Mesenchymal stem cell (in vitro differentiated cells and primary cell): Measurements from ENCODE around the gene SASH1.

Source experiments
- DNase-seq: peaks from one replicate; pipeline ENCODE4 v3.0.0-alpha.2; 2013
- H2AFZ ChIP-seq: one replicate; pipeline ENCODE4 v1.6.1; 2013; ENCODE audit warnings: low read depth, mild to moderate bottlenecking, control low read depth, inconsistent platforms, low read length, moderate library complexity
- H2AK5ac ChIP-seq: 2 replicates; pipeline ENCODE4 v1.6.1; 2013; ENCODE audit warnings: low read length, moderate library complexity, mild to moderate bottlenecking, inconsistent platforms; ENCODE audit not compliant: severe bottlenecking
- H2BK120ac ChIP-seq: one replicate; pipeline ENCODE4 v1.6.1; 2013; ENCODE audit warnings: low read depth, mild to moderate bottlenecking, inconsistent platforms, low read length, moderate library complexity
- H2BK12ac ChIP-seq, 2 experiments: one replicate each; pipeline ENCODE4 v1.6.1; 2013; ENCODE audit warnings: inconsistent platforms in 2 of 2, low read length in 2 of 2, mild to moderate bottlenecking in 2 of 2, moderate library complexity in 2 of 2, control low read depth in 1 of 2
- H2BK15ac ChIP-seq: one replicate; pipeline ENCODE4 v1.6.1; 2013; ENCODE audit warnings: mild to moderate bottlenecking, low read depth, inconsistent platforms; ENCODE audit not compliant: poor library complexity, severe bottlenecking
- H2BK5ac ChIP-seq: 2 replicates; pipeline ENCODE4 v1.6.1; 2013; ENCODE audit warnings: low read depth, mild to moderate bottlenecking, low read length, control low read depth, inconsistent platforms; ENCODE audit not compliant: poor library complexity, severe bottlenecking
- H3K14ac ChIP-seq, 2 experiments: one replicate each; pipeline ENCODE4 v1.6.1; 2013; ENCODE audit warnings: inconsistent platforms in 2 of 2, low read length in 2 of 2, control low read depth in 1 of 2, mild to moderate bottlenecking in 1 of 2, moderate library complexity in 1 of 2
- H3K18ac ChIP-seq, 2 experiments: one replicate each; pipeline ENCODE4 v1.6.1; 2013; ENCODE audit warnings: inconsistent platforms in 2 of 2, low read length in 2 of 2, control low read depth in 1 of 2, low read depth in 1 of 2, mild to moderate bottlenecking in 1 of 2
- H3K23ac ChIP-seq, 2 experiments: one replicate each; pipeline ENCODE4 v1.6.1; 2013; ENCODE audit warnings: inconsistent platforms in 2 of 2, low read length in 2 of 2, mild to moderate bottlenecking in 2 of 2, moderate library complexity in 2 of 2, control low read depth in 1 of 2
- H3K27ac ChIP-seq: 2 replicates; pipeline ENCODE4 v1.5.1; 2013; ENCODE audit warnings: mild to moderate bottlenecking, moderate library complexity, low read length, control low read depth, inconsistent platforms; ENCODE audit not compliant: poor library complexity, severe bottlenecking
- H3K27me3 ChIP-seq, 2 experiments: 2 replicates each; pipeline versions ENCODE4 v1.6.1 to v1.7.0; 2013; ENCODE audit warnings: low read length in 2 of 2, mild to moderate bottlenecking in 2 of 2, moderate library complexity in 2 of 2, control low read depth in 1 of 2, inconsistent platforms in 1 of 2; ENCODE audit not compliant: control insufficient read depth in 1 of 2, insufficient read depth in 1 of 2
- H3K36me3 ChIP-seq, 2 experiments: 2 replicates each; pipeline versions ENCODE4 v1.6.1 to v1.7.0; 2013; ENCODE audit warnings: low read length in 2 of 2, control low read depth in 1 of 2, inconsistent platforms in 1 of 2, low read depth in 1 of 2, mild to moderate bottlenecking in 1 of 2; ENCODE audit not compliant: insufficient read depth in 2 of 2, control insufficient read depth in 1 of 2
- H3K4ac ChIP-seq, 2 experiments: one replicate each; pipeline ENCODE4 v1.6.1; 2013; ENCODE audit warnings: inconsistent platforms in 2 of 2, low read length in 2 of 2, mild to moderate bottlenecking in 2 of 2, moderate library complexity in 2 of 2, control low read depth in 1 of 2, low read depth in 1 of 2
- H3K4me1 ChIP-seq: 2 replicates; pipeline ENCODE4 v1.6.1; 2013; ENCODE audit warnings: low read depth, low read length, control low read depth; ENCODE audit not compliant: control insufficient read depth, insufficient read depth
- H3K4me2 ChIP-seq: 2 replicates; pipeline ENCODE4 v1.6.1; 2013; ENCODE audit warnings: low read length, mild to moderate bottlenecking, inconsistent platforms; ENCODE audit not compliant: poor library complexity, severe bottlenecking
- H3K4me3 ChIP-seq, 2 experiments: 2 replicates each; pipeline versions ENCODE4 v1.5.1 to v1.7.0; 2013; ENCODE audit warnings: low read length in 2 of 2, mild to moderate bottlenecking in 2 of 2, control low read depth in 1 of 2, low read depth in 1 of 2; ENCODE audit not compliant: insufficient read depth in 1 of 2
- H3K79me1 ChIP-seq: replicated peaks from 2 replicates; pipeline ENCODE4 v1.6.1; 2013; ENCODE audit warnings: mild to moderate bottlenecking, control low read depth, low read length, inconsistent platforms; ENCODE audit not compliant: poor library complexity, severe bottlenecking
- H3K9ac ChIP-seq: 2 replicates; pipeline ENCODE4 v1.7.0; 2013; ENCODE audit warnings: mild to moderate bottlenecking, low read length, moderate library complexity
- H3K9me3 ChIP-seq: 2 replicates; pipeline ENCODE4 v1.7.0; 2013; ENCODE audit warnings: mild to moderate bottlenecking, low read length; ENCODE audit not compliant: control insufficient read depth
- H4K8ac ChIP-seq: one replicate; pipeline ENCODE4 v1.6.1; 2013; ENCODE audit warnings: inconsistent platforms, mild to moderate bottlenecking, low read length, moderate library complexity
- H4K91ac ChIP-seq: one replicate; pipeline ENCODE4 v1.6.1; 2013; ENCODE audit warnings: mild to moderate bottlenecking, low read length, inconsistent platforms
- WGBS: methylation state at CpG from one replicate; pipeline ENCODE4 v1.1.7; 2013; ENCODE audit warnings: mixed read lengths; 5-methylcytosine and 5-hydroxymethylcytosine counted together

Gene SASH1

GRCh38 chr6:148509800-148510581, 167.4 kb downstream of the SASH1 start:
- peak overlapping the region in 1 of 2 experiments; percentile 94 for H3K4me3 ChIP-seq
- peak overlapping the region; percentile 98 for H3K9ac ChIP-seq
- H3K36me3 ChIP-seq: peaks cover 0 to 21% of the 10 kb centered on the region in 2 experiments
- H2BK15ac ChIP-seq: no peak overlapping the region
- no peak overlapping the region for H2AK5ac ChIP-seq
- H2BK5ac ChIP-seq: no peak overlapping the region
- H3K4me2 ChIP-seq: peak overlapping the region; percentile 81
- no peak overlapping the region for H3K4ac ChIP-seq
- no peak overlapping the region for H2BK120ac ChIP-seq
- peaks cover 18% of the 10 kb centered on the region for H3K79me1 ChIP-seq
- H4K91ac ChIP-seq: no peak overlapping the region
- no peak overlapping the region for H2AFZ ChIP-seq
- 38% methylated on average over 5 of the region's 6 CpGs for WGBS
- peak overlapping the region; percentile 93 for H3K27ac ChIP-seq
- H3K23ac ChIP-seq: no peak overlapping the region
- H3K4me1 ChIP-seq: peaks cover 7% of the 10 kb centered on the region
- peak; percentile 99 for DNase-seq
- H3K18ac ChIP-seq: peak overlapping the region in 1 of 2 experiments; percentile 96
- no peaks in the 10 kb centered on the region for H3K9me3 ChIP-seq
- no peak overlapping the region for H3K14ac ChIP-seq
- H3K27me3 ChIP-seq: no peaks in the 10 kb centered on the region
- H4K8ac ChIP-seq: no peak overlapping the region
- peak overlapping the region in 1 of 2 experiments; percentile 86 for H2BK12ac ChIP-seq

- Histone ChIP-seq H3K23ac (no peak overlapping the region), H4K91ac (peak overlapping the region; percentile 74), H2BK120ac (no peak overlapping the region), H3K14ac (peak overlapping the region in 1 of 2 experiments; percentile 6), H3K27ac (no peak overlapping the region), H2AFZ (no peak overlapping the region), H3K18ac (peak overlapping the region; percentile 31 to 67), H3K36me3 (peaks cover 9 to 47% of the 10 kb centered on the region in 2 experiments), H2BK15ac (peak overlapping the region; percentile 49), H3K4me3 (peak overlapping the region in 1 of 2 experiments; percentile 74), H3K9ac (peak overlapping the region; percentile 95), H2AK5ac (no peak overlapping the region), H4K8ac (peak overlapping the region; percentile 35), H3K4ac (peak overlapping the region in 1 of 2 experiments; percentile 47), H3K79me1 (peaks cover 21% of the 10 kb centered on the region), H3K4me1 (peaks cover 7% of the 10 kb centered on the region), H3K9me3 (no peaks in the 10 kb centered on the region), H3K27me3 (no peaks in the 10 kb centered on the region), H2BK12ac (peak overlapping the region in 1 of 2 experiments; percentile 53), H3K4me2 (no peak overlapping the region), H2BK5ac (no peak overlapping the region)
- peak; percentile 78 for DNase-seq
- 89% methylated on average over 14 of the region's 14 CpGs for WGBS
Measured at GRCh38 chr6:148513145-148514071, 170.8 kb downstream of the SASH1 start.

GRCh38 chr6:148514091-148514845, 171.6 kb downstream of the SASH1 start:
- Histone ChIP-seq H2BK15ac (peak overlapping the region; percentile 49), H3K14ac (peak overlapping the region in 1 of 2 experiments; percentile 6), H2BK12ac (peak overlapping the region in 1 of 2 experiments; percentile 25), H2AFZ (no peak overlapping the region), H3K9ac (peak overlapping the region; percentile 95), H2BK5ac (no peak overlapping the region), H2BK120ac (no peak overlapping the region), H3K4me3 (peak overlapping the region in 1 of 2 experiments; percentile 74), H3K18ac (peak overlapping the region; percentile 31 to 67), H3K27ac (no peak overlapping the region), H3K4ac (peak overlapping the region in 1 of 2 experiments; percentile 47), H2AK5ac (no peak overlapping the region), H3K4me2 (no peak overlapping the region), H4K8ac (peak overlapping the region; percentile 35), H3K4me1 (peaks cover 4% of the 10 kb centered on the region), H3K23ac (no peak overlapping the region), H3K9me3 (no peaks in the 10 kb centered on the region), H3K27me3 (no peaks in the 10 kb centered on the region), H3K36me3 (peaks cover 9 to 54% of the 10 kb centered on the region in 2 experiments), H3K79me1 (peaks cover 21% of the 10 kb centered on the region), H4K91ac (peak overlapping the region; percentile 74)
- DNase-seq: no peak
- 97% methylated on average over 12 of the region's 14 CpGs for WGBS
